HG02623 (cell line): ENCODE data around the gene ITPR3.
A peak's percentile ranks its signal among the peaks of the same experiment; 100 is the strongest.

Experiments
- ATAC-seq: cut with Tn5 transposase; IDR thresholded peaks from one replicate; pipeline ENCODE4 v1.9.1; 2021; ENCODE audit warnings: moderate library complexity; ENCODE audit not compliant: unreplicated experiment

ITPR3 gene

DNA sequence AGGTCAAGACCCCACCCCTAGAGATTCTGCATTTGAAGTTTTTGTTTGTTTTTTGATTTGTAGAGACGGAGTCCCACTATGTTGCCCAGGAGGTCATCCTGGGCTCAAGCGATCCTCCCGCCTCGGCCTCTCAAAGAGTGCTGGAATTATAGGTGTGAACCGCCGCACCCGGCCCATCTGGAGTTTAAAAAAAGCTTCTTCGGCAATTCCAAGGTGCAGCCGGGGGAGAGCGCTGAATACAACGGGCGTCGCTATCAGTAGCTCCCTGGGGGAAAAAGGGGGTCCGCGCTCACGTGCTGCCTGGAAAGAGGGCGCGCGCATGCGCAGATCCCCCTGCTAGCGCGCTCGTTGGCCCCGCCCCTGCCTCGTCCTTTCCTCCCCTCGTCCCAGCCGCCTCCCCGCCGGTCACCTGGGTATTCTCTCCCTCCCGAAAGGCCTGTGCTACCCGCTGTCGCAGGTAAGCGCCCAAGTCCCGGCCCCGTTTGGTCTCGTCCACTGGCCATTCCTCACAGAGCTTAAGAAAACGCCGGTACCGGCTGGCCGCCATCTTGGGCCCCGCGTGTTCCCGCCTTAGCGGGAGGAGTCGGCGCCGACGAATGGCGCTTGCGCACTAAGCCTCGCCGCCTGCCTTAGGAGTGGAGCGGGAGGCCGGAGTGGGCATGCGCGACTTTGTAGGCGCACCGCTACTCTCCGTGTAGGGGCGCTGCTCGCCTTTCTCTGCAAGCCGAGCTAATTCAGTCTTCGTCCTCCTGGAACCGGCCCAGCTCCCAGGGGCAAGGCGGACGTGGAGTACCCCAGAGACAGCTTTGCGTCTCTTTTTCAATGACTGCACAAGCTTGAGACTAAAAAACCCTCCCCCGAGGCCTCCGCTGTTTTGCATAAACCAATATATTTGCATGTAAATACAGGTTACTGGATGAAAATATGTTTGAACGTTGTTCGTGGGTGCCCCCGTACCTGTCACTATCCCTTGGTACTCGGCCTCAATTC is 90.3 kb downstream of the ITPR3 start, which contains the start of gene UQCC2:
Gene UQCC2 (minus strand): TSS at position 561 of the 990 bp plus-strand sequence. CDS start 14 bp downstream, at position 547.
- peak; percentile 94 for ATAC-seq

DNA sequence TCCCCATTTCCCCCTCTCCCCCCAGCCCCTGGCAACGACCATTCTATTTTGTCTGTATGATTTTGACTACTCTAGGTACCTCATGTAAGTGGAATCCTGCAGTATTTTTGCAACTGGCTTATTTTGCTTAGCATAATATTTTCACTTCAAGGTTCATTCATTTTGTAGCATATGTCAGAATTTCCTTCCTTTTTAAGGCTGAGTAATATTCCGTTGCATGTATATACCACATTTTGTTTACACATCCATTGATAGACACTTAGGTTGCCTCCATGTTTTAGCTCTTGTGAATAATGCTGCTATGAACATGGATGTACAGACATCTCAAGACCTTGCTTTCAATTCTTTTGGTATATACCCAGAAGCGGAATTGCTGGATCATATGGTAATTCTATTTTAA is 91.8 kb downstream of the ITPR3 start:
- no peak for ATAC-seq

DNA sequence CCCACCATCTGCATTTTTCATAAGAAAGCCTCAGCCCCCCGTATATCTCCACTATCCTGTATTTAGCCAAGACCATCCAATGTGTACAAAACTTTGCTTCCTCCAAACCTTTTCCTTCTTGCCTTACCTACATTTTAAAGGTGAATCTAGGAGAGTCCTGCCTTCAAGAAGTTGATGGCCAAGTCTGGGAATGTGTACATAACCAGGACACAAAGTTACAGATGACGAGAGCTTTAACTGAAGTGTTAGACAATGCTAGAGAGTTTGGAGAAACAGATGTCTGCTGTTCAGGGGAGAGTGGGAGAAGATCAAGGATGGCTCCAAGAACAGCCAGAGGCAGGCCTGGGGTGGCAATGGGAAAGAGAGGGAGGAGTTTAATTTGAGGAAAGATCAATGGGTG is 92.7 kb downstream of the ITPR3 start:
- no peak for ATAC-seq

DNA sequence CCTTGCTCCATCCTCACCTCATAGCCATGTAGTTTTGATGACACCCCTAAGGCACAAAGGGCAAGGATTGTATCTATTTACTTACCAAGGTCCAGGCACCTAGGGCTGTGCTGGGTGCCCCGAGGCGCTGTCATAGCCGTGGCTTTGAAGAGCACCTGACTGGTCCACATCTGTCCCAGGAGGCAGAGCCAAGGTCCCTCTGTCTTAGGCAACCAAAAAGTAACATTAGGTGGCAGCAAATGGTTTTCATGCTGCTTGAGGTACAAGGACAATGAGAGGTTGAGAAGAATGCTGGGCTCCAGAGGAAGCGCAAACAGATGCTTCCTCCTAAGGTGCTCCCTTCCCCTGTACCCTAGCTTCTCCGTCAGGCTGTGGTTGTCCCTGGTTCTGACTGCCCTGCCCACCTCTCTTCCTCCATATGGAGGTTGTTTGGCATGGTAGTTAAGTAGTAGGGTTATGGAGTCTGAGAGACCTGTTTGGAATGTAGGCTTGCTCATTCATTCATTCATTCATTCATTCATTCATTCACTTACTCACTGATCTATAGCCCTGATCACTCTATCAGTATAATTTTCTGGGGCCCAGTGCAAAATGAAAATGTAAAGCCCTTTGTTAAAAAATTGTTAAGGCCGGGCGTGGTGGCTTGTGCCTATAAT is 93.4 kb downstream of the ITPR3 start:
- no peak for ATAC-seq

DNA sequence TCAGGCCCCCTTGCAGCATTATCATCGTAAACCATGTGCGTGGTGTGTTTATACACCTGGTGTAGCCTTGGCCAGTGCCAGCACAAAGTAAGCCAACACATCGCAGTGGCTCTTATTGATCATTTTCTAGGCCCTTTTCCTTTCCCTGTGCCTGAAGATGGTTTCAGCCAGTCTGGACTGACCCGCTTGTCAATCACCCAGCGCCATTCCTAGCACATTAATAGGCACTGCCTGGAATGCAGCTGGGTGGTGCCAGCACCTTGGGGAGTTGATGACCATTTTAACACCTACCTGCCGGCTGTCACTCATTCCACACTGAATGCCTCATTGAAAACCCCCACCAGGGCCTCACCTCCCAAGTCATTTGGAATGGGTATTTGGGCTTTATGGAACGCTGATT is 95.3 kb downstream of the ITPR3 start:
- no peak for ATAC-seq

DNA sequence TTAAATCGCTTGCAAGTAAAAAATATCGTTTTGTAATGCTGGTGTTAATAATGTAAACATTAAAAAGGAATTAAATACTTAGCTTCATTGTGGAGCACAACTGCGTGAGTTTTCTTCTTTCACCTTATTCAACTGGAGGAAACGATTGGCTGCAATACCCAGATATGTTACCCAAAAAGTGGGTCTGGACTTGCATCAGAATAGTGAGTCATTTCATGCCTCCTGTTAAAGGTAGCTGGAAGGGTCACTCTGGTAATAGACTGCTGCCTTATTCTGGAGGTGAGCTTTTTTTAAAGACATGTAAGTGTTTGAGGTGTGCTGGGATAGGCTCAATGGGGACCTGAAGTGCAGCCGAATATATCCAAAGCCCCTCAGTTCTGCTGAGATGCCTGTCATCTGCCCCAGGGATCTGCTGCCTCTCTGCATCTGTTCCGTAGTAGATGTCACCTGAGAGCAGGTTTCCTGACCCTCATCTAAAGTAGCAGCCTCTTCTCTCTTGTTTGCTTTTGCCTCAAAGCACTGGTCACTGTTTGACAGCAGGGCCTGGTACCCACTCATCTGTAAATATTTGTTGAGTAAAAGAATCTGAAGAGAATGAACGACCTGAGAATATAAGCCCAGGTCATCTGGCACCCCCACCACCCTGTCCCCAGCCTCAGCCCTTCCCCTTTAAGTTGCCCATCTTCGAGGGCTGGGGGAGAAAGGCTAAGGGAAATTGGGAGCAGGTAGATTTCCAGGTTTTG is 95.9 kb downstream of the ITPR3 start:
- ATAC-seq: no peak

DNA sequence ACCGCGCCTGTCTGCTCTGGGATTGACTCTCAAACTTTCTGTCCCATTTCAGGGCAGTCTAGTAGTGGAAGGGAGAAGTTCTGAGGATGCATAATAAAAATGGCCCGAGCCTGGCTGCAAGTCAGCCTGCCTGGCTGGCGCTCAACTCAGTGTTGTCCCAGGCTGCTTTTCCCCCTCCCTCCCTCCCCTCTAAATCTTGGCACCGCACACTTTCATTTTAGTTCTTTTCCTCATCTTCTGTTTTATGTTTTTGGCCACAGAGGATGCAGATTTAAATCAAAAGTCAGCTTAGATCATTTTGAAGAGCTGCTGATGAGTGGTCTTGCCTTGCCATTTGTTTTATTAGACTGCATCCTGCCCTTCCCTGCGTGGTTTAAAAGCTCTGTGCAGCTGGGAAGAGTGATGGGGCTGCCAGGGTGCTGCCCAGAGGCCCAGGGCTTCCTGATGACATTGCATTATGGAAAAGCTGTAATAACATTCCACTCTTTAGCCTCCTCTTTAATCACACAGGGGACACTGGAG is 96.9 kb downstream of the ITPR3 start:
- no peak for ATAC-seq

DNA sequence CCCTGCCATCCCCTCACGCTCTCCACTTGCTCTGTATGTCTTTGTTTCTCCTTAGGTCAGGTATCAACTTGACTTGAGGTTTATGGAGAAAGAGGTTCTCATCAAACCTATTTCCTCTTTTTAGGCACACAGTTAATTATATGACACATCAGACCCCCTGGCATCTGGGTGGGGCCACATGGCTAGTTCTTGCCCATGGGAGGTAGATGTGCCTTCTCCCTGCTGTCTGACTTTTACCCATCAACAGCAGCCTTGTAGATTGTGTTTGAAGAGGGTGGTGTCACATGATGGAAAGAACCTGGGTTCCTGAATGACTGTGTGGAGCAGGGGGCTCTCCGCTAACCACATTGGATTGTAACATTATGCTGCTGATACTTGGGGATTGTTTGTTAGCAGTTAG is 97.6 kb downstream of the ITPR3 start:
- ATAC-seq: no peak

DNA sequence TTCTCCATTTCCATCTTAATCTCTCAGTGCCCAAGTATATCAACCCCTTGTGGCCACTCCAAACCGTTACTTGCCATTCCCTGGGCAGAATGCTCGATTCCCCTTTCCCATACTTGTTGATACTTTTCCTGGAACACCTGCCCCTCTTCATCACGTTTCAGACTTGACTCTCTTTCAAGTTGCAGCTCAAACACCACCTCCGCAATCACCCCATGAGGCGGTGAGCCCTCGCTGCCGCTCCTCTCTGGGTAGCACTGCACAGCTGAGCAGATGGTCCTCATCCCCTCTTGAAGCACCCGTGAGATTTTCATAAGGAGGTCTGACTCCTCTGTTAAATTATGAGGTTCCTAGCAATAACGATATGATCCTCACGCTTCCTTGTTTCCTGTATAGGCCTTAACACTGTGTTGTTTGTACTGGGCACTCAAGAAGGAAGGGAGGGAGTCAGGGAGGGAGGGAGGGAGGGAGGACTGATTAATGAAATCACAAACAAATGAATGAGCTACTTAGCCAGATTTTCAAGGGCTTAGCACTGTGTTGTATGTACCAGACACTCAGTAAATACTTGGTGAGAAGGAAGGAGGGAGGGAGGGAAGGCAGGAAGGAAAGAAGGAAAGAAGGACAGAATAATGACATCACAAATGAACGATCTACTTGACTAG is 98.3 kb downstream of the ITPR3 start:
- ATAC-seq: no peak

DNA sequence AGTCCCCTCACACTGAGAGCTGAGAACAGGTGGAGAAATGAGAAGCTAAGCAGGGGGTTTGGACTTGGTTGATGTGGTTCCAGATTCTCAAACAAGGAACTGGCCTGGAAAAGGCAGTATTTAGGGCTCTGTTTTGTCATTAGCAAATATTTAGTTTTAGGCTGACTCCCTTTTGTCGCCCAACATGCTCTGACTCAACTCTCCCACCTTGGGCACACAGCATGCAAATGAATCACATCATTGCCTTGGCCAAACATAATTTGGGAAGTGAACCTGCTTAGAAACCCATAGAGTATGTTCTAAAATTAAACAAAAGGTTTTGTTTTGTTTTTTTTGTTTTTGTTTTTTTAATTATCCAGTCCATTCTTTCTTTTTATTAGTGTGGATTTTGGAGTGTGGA is 99.9 kb downstream of the ITPR3 start:
- no peak for ATAC-seq

DNA sequence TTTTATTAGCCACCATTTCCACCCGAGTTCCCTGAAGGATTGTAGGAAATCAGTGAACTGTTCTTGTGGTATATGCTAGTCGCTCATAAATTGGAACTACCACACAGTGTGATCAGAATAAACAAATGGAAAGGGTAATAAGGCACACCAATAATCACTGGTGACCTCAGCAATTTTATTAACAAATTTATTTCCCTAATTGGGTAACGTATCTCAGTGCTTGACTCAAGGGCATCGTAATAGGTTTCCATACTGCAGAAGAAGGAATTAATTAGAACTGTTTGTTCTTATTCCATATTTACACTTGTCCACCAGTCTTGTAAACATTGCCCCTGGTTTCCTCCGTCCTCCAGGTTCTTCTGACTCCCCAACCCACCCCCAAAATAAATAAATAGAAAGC is 100.4 kb downstream of the ITPR3 start:
- no peak for ATAC-seq

DNA sequence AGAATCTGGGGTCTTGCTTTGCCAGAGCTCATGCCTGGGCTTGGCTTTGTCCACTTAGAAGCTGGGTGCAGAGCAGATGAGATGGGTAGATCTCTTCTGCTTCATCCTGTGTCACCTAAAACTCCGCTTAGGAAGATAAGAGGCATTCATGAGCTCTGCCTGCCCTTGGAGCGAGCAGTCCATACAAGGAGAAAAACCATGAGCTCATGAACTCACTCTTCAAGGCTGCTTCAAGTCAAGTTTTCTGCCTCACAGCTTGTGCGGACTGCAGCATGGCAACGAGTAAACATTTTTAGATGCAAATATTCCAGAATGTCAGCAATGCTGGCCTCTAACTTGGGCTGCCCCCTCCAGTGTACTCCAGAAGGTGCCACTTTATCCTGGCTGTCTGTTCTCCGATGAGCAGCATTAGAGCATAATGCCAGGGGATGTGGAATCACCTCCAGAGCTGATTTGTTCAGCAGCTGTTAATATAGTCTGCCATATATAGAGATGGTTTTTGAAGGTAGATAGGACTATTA is 101.0 kb downstream of the ITPR3 start:
- no peak for ATAC-seq

DNA sequence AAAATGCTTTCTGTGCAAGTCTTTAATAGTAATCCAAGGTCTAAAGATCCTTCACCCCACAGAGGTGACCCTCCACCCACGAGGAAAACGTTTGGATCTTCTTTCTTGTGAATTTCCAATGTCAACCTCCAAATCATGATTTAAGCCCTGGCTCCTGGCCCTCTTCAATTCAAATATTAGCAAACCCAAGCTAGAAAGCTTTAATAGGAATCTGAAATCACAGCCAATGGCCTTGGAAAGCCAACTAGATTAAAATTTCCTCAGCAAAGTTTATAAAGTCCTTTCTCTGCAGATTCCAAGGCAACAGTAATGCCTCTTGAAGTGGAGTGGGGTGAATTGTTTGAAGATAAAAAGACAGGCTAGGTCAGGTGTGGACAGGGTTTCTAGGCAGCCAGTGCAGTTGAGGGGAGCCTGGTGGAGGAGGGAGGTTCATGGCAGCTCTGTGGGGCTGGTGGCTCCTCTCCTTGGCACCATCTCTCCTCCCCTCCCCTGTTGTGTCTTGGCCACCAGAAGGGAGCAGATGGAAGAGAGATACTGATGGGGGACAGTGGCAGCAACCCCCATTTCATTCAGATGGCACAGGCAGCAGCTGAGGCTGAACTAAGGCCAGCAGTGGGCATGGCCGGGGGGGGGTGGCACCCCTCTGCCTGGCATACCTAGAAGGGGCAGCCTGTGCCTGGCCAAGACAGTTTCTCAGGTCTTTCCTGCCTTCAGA is 102.4 kb downstream of the ITPR3 start:
- no peak for ATAC-seq

DNA sequence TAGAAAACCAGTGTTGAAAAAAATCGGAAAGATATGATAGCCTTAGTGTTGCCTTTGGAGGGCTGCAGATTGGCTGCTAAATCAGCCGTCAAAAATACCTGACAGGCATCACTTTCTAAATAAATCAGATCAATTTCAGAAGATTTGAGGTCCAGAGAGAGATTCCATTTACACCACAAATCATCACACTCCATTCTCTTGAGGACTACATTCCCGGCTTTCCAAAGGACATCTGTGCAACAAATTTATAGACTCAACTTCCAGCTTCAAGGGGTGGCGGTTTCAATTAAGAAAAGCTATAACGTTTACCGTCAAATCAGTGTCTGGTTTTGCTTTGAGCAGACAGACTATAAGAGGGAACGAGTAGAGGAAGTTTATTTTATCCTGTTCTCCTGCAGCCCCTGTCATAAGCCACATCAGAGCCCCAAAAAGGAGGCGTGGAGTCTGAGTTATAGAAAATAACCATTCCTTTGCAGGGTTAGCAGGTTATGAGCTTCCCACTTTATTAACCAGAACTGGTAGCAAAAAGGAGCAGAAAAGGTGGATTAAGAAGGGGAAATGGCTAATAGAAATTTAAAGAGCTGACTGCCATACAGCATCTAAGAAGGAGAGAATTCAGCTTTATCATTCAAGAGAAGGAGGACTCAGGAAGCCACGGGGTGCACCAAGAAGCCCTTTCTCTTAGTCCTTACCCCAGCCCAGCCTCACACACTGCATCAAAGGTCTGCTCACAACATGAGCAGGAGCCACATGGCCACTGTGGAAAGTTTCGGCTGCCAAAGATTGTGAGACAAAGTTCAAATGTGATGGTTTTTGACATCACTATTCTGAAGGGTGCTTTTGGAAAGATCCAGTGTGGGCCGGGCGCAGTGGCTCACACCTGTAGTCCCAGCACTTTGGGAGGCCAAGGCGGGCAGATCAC is 103.2 kb downstream of the ITPR3 start:
- no peak for ATAC-seq

DNA sequence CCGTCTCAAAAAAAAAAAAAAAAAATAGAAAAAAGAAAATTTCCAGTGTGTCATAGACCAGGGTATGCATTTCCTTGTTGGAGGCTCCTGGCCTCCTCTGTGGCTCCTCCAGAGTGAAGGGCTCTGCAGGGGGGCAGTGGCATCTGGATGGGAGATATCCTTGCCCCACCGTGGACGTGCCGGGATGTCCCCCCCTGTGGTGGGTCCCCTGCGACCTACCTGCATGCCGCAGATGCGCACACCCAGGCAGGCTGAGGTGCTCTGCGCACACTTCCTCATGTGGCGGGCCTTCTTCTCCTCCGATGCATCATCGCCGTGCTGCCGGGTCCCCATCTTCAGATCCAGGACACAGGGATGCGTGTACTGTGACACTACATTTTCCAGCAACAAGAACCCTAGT is 104.1 kb downstream of the ITPR3 start:
- no peak for ATAC-seq

DNA sequence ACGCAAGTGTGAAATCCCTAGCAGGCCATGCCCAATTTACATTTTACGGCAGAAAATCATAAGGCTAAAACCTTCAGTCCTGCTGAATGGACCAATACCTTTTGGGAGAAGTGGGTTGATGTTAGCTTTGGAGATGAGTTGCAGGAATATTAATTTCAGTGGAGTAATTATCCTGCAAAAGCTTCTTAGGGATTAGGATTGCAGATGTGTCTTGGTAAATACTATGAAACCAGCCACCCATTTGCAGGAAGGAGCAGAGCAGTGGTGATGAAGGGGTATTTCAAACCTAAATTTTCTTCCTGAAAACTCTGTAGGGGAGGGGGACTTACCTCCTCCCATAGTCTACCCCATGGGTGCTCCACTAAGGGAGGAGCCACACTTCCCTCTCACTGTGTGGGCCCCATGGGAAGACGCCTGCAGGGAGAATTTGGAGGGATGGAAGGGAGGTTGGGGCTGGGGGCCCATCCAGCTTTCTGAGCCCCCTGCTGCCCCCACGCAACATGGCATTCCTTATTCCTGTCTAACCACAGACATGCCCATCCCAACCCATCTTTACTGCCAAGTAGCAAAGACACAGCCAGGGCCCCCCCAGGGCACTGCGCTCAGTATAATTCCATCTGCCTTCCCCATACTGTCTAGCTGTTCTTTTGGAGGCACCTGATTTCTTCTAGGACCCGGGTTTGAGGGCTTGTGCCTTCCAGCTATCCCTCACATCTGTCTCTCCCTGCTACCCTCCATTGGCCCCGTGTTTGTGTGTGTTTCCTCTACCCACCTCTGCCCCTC is 105.0 kb downstream of the ITPR3 start:
- ATAC-seq: no peak

DNA sequence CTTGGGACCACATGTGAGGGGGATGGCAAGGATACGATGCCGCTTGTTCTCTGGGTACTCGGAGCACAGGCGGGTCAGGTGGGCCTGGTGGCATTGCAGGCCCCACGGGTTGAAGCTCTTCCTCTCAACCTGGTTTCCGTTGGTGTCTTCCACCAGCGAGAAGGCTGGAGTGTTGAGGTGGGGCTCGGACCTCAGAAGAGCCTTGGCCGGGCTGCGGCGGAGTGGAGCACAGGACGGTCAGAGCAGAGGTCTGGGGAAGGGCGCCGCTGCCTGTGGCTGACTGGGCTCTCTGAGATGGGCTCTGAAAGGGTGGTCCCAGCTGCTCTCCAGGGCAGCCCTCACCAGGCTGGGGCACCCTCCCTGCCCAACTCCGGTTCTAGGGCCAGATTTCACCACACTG is 105.6 kb downstream of the ITPR3 start:
- ATAC-seq: no peak

DNA sequence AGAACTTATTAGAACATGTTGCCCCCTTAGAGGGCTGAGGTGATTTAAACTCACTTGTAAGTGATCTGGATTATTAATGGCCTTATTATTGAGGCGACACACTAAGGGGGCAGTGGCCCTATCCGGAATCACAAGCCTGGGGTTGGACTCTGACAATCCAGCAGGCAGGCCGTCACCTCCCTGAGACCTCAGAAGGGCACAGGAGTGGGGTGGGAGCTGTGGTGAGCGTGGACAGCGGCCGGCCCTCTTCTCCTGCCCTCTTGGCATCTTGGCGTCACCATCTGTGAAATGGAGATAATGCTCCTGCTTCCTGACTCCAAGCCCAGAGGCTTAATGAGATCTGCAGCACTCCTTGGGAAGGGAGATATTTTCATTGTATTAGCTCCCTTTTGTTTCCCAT is 106.0 kb downstream of the ITPR3 start:
- ATAC-seq: no peak
